Trophoblast cell (in vitro differentiated cells and primary cell): ENCODE measurements around the gene RNF114.
"Not testable (repeated sequence)": the region's sequence is repeated elsewhere in the genome, so short reads cannot be mapped to it uniquely, and the experiment has no call there.

Source experiments
- DNase-seq, 2 donors: peaks; one replicate each; pipeline ENCODE4 v3.0.0-alpha.2; 2016
- H2AFZ ChIP-seq: 2 replicates; pipeline ENCODE4 v1.6.1; 2013; ENCODE audit warnings: low read length, moderate library complexity, mild to moderate bottlenecking; ENCODE audit not compliant: insufficient read depth, poor library complexity
- H2AK5ac ChIP-seq: 2 replicates; pipeline ENCODE4 v1.6.1; 2013; ENCODE audit warnings: mild to moderate bottlenecking, low read length
- H2BK120ac ChIP-seq: 2 replicates; pipeline ENCODE4 v1.6.1; 2013; ENCODE audit warnings: low read length, mild to moderate bottlenecking, moderate library complexity; ENCODE audit not compliant: insufficient read depth, poor library complexity
- H2BK12ac ChIP-seq: 2 replicates; pipeline ENCODE4 v1.6.1; 2013; ENCODE audit warnings: mild to moderate bottlenecking, low read length, moderate library complexity
- H2BK5ac ChIP-seq: 2 replicates; pipeline ENCODE4 v1.6.1; 2013; ENCODE audit warnings: low read length, low read depth, moderate library complexity, mild to moderate bottlenecking; ENCODE audit not compliant: poor library complexity
- H3K14ac ChIP-seq: 2 replicates; pipeline ENCODE4 v1.6.1; 2013; ENCODE audit warnings: mild to moderate bottlenecking, low read length
- H3K18ac ChIP-seq: 2 replicates; pipeline ENCODE4 v1.6.1; 2013; ENCODE audit warnings: mild to moderate bottlenecking, low read length
- H3K23ac ChIP-seq: 2 replicates; pipeline ENCODE4 v1.6.1; 2013; ENCODE audit warnings: low read length
- H3K27ac ChIP-seq: 2 replicates; pipeline ENCODE4 v1.5.1; 2013; ENCODE audit warnings: low read depth, mild to moderate bottlenecking, inconsistent platforms, low read length, moderate library complexity
- H3K27me3 ChIP-seq: 2 replicates; pipeline ENCODE4 v1.6.1; 2013; ENCODE audit warnings: inconsistent platforms, mild to moderate bottlenecking, low read length, moderate library complexity; ENCODE audit not compliant: insufficient read depth
- H3K36me3 ChIP-seq, 2 experiments: 1 replicate in 1 of 2; 2 replicates in 1 of 2; pipeline ENCODE4 v1.6.1; 2013; ENCODE audit warnings: low read length in 2 of 2, mild to moderate bottlenecking in 2 of 2, moderate library complexity in 1 of 2; ENCODE audit not compliant: insufficient read depth in 2 of 2, control insufficient read depth in 1 of 2
- H3K4ac ChIP-seq: 2 replicates; pipeline ENCODE4 v1.6.1; 2013; ENCODE audit warnings: low read depth, mild to moderate bottlenecking, low read length, moderate library complexity
- H3K4me1 ChIP-seq, 2 experiments: 1 replicate in 1 of 2; 2 replicates in 1 of 2; pipeline ENCODE4 v1.6.1; 2013; ENCODE audit warnings: low read length in 2 of 2, mild to moderate bottlenecking in 2 of 2, moderate library complexity in 1 of 2; ENCODE audit not compliant: insufficient read depth in 2 of 2, control insufficient read depth in 1 of 2
- H3K4me2 ChIP-seq: 2 replicates; pipeline ENCODE4 v1.6.1; 2013; ENCODE audit warnings: inconsistent platforms, mild to moderate bottlenecking, low read length, moderate library complexity
- H3K4me3 ChIP-seq: 2 replicates; pipeline ENCODE4 v1.5.1; 2013; ENCODE audit warnings: mild to moderate bottlenecking, low read depth, low read length, inconsistent platforms
- H3K79me1 ChIP-seq: one replicate; pipeline ENCODE4 v1.6.1; 2013; ENCODE audit warnings: low read length
- H3K79me2 ChIP-seq: 2 replicates; pipeline ENCODE4 v1.6.1; 2013; ENCODE audit warnings: low read length, mild to moderate bottlenecking; ENCODE audit not compliant: control insufficient read depth, insufficient read depth, poor library complexity
- H3K9ac ChIP-seq: 2 replicates; pipeline ENCODE4 v1.6.1; 2013; ENCODE audit warnings: mild to moderate bottlenecking, low read length
- H3K9me3 ChIP-seq: 2 replicates; pipeline ENCODE4 v1.6.1; 2013; ENCODE audit warnings: low read depth, mild to moderate bottlenecking, control low read depth, inconsistent platforms, low read length; ENCODE audit not compliant: insufficient read depth
- H4K12ac ChIP-seq: 2 replicates; pipeline ENCODE4 v1.6.1; 2013; ENCODE audit warnings: low read depth, mild to moderate bottlenecking, low read length, moderate library complexity
- H4K8ac ChIP-seq: 2 replicates; pipeline ENCODE4 v1.6.1; 2013; ENCODE audit warnings: low read depth, mild to moderate bottlenecking, low read length, moderate library complexity
- H4K91ac ChIP-seq: one replicate; pipeline ENCODE4 v1.6.1; 2013; ENCODE audit warnings: low read depth, mild to moderate bottlenecking, low read length, moderate library complexity
- WGBS: extraction: QIAGEN DNeasy Blood & Tissue Kit; methylation state at CpG from one replicate; pipeline ENCODE4 v1.1.7; 2013; ENCODE audit warnings: missing lambda C conversion rate; ENCODE audit not compliant: insufficient read length, insufficient coverage; ENCODE audit errors: extremely low coverage; 5-methylcytosine and 5-hydroxymethylcytosine counted together

The RNF114 gene

DNA sequence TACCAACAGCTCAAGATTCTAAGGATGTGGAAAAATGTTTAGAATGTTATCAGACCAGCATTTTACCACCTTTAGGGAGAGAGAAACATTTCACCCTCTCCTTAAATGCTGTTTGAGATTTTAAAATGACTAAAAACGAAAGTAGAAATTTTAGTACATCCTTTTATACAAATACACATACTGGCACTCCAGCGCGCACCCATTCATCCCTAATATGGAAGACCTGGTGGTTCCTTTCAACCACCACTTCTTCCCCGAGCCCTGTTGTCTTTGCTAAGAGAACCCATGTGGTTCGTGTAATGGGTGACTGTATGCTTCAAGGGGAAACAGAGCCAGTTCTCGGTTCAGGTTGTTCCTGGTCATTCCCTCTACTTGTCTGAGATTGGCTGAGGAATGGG lies 42.1 kb upstream of the RNF114 start:
- Histone ChIP-seq H3K4me3 (no peak overlapping the region), H3K79me1 (no peaks in the 10 kb centered on the region), H3K4me1 (no peaks in the 10 kb centered on the region), H3K4me2 (no peak overlapping the region), H2BK12ac (no peak overlapping the region), H2AFZ (no peak overlapping the region), H3K27ac (no peak overlapping the region), H3K14ac (no peak overlapping the region), H2AK5ac (no peak overlapping the region), H3K9me3 (no peaks in the 10 kb centered on the region), H3K36me3 (no peaks in the 10 kb centered on the region), H2BK5ac (no peak overlapping the region), H3K79me2 (no peaks in the 10 kb centered on the region), H3K23ac (no peak overlapping the region), H2BK120ac (no peak overlapping the region), H4K91ac (no peak overlapping the region), H3K9ac (no peak overlapping the region), H4K8ac (no peak overlapping the region), H3K27me3 (no peaks in the 10 kb centered on the region), H3K4ac (no peak overlapping the region), H4K12ac (no peak overlapping the region), H3K18ac (no peak overlapping the region)
- no peak for DNase-seq
- no CpG with 5 or more reads among the region's 6 CpGs for WGBS

DNA sequence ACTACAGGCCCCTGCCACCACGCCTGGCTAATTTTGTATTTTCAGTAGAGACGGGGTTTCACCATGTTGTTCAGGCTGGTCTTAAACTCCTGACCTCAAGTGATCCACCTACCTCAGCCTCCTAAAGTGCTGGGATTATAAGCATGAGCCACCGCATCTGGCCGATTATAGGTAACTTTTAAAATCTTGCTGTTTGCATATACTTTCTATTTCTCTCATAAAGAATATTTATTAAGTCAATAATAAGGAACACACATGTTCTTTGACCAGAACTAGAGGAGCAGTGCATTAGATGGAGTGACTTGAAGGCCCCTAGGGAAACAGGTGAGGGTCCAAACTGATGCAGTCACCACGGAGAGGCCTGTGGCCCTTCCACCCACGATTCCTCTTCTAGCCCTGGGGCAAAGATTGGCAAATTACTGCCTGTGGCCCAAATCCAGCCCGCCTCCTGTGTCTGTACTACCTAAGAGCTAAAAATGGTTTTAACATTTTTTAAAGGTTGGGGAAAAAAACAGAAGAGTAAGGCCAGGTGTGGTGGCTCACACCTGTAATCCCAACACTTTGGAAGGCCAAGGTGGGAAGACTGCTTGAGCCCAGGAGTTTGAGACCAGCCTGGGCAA lies 40.6 kb upstream of the RNF114 start:
- H4K12ac ChIP-seq, H2BK5ac ChIP-seq, H2BK12ac ChIP-seq, DNase-seq, H3K27ac ChIP-seq, H3K4me3 ChIP-seq, H2BK120ac ChIP-seq, H2AFZ ChIP-seq, H3K4me2 ChIP-seq, H4K91ac ChIP-seq, H3K18ac ChIP-seq, H2AK5ac ChIP-seq, H3K4me1 ChIP-seq, H3K79me1 ChIP-seq, H3K9ac ChIP-seq, H4K8ac ChIP-seq, H3K23ac ChIP-seq, H3K27me3 ChIP-seq, H3K4ac ChIP-seq, H3K9me3 ChIP-seq, H3K14ac ChIP-seq, H3K79me2 ChIP-seq, H3K36me3 ChIP-seq: not testable (repeated sequence)
- no CpG with 5 or more reads among the region's 7 CpGs for WGBS

DNA sequence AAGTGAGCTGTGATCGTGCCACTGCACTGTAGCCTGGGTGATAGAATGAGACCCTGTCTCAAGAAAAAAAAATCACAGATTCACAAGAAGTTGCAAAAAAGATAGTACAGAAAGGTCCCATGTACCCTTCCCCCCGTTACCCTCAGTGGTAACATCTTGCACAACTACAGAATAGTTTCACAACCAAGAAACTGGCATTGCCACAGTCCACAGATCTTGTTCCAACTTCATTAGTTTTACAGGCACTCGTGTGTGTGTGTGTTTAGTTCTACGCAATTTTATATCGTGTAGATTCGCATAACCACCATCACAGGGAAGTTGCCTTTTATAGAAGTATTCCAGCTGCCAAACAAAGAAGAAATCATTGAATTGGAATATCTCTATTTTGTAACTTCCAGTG lies 40.0 kb upstream of the RNF114 start:
- Histone ChIP-seq H3K18ac (no peak overlapping the region), H3K9me3 (no peaks in the 10 kb centered on the region), H3K36me3 (no peaks in the 10 kb centered on the region), H3K9ac (no peak overlapping the region), H3K4me3 (no peak overlapping the region), H3K27ac (no peak overlapping the region), H4K12ac (no peak overlapping the region), H3K79me2 (no peaks in the 10 kb centered on the region), H3K23ac (no peak overlapping the region), H3K79me1 (no peaks in the 10 kb centered on the region), H4K8ac (no peak overlapping the region), H3K4me2 (no peak overlapping the region), H3K27me3 (no peaks in the 10 kb centered on the region), H2AK5ac (no peak overlapping the region), H2BK12ac (no peak overlapping the region), H3K4ac (no peak overlapping the region), H3K4me1 (peaks cover 0 to 3% of the 10 kb centered on the region in 2 experiments), H4K91ac (no peak overlapping the region), H2BK120ac (no peak overlapping the region), H2BK5ac (no peak overlapping the region), H3K14ac (no peak overlapping the region), H2AFZ (no peak overlapping the region)
- no peak for DNase-seq
- WGBS: no CpG with 5 or more reads among the region's 6 CpGs

DNA sequence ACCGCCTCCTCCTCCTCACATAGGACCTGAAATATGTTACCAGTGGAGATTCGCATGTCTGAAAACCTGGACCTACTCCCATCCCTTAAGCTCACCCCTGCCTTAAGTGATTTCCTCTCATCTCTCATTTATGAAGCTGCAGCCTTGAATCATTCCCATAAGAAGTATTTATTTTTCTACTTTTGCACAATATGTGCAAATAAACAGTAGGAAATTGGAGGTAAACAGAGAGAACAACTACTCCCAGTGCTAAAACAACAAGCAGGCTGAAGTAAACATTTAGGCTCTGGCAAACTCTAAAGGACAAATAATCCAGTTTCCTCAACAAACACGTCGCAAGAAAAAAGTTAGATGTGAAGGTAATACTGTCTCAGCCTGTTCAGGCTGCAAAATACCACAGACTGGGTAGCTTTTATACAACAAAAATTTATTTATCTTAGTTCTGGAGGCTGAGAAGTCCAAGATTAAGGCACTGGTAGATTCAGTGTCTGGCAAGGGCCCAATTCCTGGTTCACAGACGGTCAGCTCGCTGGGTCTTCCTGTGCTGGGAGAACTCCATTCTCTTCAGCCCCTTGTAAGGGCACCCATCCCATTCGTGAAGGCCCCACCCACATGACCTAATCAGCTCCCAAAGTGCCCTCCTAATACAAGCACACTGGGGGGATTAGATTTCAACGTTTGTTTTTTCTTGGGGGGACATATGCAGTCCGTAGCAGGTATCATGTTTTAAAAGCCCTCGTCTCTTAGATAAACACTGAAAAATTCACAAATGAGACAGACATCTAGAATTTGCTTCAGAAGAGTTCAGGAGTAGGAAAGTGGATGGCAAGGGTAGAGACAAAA lies 36.4 kb upstream of the RNF114 start:
- Histone ChIP-seq H2BK12ac (no peak overlapping the region), H2BK120ac (no peak overlapping the region), H3K4me2 (no peak overlapping the region), H3K4me3 (no peak overlapping the region), H3K9me3 (no peaks in the 10 kb centered on the region), H3K4me1 (peaks cover 0 to 6% of the 10 kb centered on the region in 2 experiments), H3K79me1 (no peaks in the 10 kb centered on the region), H3K4ac (no peak overlapping the region), H3K14ac (no peak overlapping the region), H2AK5ac (no peak overlapping the region), H2AFZ (no peak overlapping the region), H3K27me3 (no peaks in the 10 kb centered on the region), H3K79me2 (no peaks in the 10 kb centered on the region), H2BK5ac (no peak overlapping the region), H3K27ac (no peak overlapping the region), H3K36me3 (peaks cover 4 to 8% of the 10 kb centered on the region in 2 experiments), H4K8ac (no peak overlapping the region), H3K18ac (no peak overlapping the region), H3K23ac (no peak overlapping the region), H4K91ac (no peak overlapping the region), H3K9ac (no peak overlapping the region), H4K12ac (no peak overlapping the region)
- WGBS: no CpG with 5 or more reads among the region's 10 CpGs
- no peak for DNase-seq
